HFF-Myc (cell line): Measurements from ENCODE around the gene OPCML.

Experiments used
- DNase-seq: peaks from one replicate; pipeline ENCODE4 v3.0.0-alpha.2; 2011; ENCODE audit warnings: low read depth; ENCODE audit errors: extremely low read depth
- H3K4me3 ChIP-seq: replicated peaks from 2 replicates; pipeline ENCODE4 v1.5.1; 2011; ENCODE audit warnings: low read depth, mild to moderate bottlenecking, control low read depth, low read length
- TF ChIP-seq, protein P1 (sequence below): IDR thresholded peaks from 2 replicates; pipeline ENCODE4 v1.5.1; 2012; ENCODE audit warnings: mild to moderate bottlenecking, low read depth, low read length, control low read depth; ENCODE audit errors: missing control alignments

OPCML gene

DNA sequence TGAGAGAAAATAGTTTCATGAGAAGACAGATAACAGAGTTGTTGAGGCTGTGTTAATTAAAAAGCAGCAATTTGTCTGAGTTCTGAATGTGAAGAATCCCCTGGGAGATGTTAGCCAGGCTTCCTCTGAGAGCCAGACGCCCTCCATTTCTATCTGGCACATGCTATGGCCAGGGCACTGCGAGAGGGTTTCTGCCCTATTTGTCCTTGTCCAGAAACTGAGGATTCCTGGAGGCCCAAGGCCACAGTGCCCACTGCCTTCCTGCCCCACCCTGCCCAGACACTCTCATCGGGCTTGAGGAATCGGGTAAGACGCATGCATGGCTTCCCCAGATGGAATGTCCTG is 484.6 kb downstream of the OPCML start:
- no peak for DNase-seq
- TF ChIP-seq, protein P1, sequence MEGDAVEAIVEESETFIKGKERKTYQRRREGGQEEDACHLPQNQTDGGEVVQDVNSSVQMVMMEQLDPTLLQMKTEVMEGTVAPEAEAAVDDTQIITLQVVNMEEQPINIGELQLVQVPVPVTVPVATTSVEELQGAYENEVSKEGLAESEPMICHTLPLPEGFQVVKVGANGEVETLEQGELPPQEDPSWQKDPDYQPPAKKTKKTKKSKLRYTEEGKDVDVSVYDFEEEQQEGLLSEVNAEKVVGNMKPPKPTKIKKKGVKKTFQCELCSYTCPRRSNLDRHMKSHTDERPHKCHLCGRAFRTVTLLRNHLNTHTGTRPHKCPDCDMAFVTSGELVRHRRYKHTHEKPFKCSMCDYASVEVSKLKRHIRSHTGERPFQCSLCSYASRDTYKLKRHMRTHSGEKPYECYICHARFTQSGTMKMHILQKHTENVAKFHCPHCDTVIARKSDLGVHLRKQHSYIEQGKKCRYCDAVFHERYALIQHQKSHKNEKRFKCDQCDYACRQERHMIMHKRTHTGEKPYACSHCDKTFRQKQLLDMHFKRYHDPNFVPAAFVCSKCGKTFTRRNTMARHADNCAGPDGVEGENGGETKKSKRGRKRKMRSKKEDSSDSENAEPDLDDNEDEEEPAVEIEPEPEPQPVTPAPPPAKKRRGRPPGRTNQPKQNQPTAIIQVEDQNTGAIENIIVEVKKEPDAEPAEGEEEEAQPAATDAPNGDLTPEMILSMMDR: no peak
- no peak overlapping the region for H3K4me3 ChIP-seq

DNA sequence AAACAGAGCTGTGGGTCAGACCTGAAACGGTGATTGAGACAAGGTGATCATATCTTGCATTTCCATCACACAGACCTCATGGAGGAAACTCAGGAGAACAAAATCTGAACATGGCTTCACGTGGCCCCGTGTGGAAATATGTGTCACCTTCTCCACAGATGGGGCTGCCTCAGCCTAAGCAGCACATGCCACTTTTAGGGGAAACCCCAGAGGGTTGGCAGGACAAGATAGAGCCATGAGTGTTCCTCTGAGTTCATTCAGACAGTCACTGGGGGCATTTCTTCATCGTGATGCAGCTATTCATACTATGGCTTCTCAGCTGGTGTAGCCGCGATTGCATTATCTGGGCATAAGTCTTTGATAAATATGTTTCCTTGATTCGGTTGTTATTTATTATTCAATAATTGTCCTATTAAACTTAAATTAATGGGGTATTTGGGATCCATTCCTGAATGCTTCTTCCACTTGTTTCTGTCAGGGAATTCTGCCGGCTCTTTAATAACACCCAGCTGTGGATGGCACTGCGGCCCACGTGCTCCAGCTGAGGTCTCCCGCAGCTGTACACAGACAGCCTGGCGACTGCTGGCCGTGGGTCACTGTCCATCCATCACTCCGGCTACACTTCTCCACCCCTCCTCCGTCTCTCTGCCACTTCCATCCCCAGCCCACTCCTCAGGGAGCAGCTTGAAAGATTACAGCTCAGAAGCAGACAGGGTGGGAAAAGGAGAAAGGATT is 485.1 kb downstream of the OPCML start:
- TF ChIP-seq, protein P1: no peak
- DNase-seq: no peak
- H3K4me3 ChIP-seq: no peak overlapping the region

DNA sequence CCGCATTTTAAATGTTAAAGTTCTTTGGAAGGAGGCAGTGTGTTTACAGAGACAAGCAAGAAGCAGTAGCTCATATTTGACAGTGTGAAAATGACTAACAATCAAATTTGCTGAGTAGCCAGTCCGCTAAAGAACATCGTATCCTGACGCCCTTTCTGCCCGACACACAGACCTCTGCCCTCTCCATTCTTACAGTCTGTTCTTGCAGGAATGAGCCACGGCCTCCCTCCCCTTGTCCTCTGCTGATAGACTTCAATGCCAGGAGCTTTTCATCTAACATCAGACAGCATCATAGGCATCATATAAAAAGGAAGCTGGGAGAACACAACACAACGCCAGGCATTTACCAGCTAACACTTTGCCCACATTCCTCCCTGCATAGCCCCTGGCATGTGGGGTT is 486.0 kb downstream of the OPCML start:
- DNase-seq: no peak
- TF ChIP-seq, protein P1: no peak
- H3K4me3 ChIP-seq: no peak overlapping the region

DNA sequence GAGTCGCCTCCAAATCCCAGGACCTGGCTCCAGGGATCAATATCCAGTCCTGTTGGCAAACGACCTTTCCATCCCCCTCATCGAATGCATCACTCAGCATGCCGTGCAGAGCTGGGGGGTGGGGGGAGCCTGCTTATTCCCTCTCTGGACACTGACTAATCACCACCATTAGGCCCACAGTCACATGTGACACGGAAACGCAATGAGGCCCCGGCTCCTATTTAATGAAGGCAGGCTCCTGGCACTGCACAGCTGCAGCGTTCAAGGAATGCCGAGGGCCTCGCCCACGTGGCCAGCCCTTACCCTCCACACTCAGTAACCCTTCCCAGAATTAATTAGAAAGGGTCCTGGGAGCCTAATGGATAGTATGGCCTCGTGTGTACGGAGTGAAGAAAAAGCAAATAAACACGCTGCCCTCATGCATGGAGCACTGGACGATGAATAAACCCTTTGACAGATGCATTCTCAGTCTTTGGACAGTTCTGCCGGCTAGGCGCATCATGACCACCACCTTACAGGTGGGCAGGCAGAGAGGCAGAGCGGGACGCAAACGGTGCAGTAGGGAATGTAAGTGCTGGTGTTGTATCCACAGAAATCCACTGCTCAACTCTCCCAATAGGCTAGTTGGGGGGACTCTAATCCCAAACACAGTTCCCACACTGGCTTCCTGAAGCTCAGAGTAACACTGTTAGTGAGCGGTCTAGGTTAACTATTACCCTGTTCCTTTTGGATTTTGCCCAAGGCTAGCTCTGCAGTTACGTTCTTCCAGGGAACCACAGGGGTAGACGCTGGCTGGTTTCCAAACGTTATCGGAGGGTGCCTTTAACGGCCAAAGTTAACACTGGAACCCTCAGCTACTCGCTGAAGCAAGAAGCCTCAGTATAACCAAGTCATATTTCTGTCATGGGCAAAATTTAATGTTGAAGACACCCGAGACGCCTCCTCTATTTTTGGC is 490.1 kb downstream of the OPCML start:
- DNase-seq: no peak
- no peak overlapping the region for H3K4me3 ChIP-seq
- TF ChIP-seq, protein P1: no peak

DNA sequence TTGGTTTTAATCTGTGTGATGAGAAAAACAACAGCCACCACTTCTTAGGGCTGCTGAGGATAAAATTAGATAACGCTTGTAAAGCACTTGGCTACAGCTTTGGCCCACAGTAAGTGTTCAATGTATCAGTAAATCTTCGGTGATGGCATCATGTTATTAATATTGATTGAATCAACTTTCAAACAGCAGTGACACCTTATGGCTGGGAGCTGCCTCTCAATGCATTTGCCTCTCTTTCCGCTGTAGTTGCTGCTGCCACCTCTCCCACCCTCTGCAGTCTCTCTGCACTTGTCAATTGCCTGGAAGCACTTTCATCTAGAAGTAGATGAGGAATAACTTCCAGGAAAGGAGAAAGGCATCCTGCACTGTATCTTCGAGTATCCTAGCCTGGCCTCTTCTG is 491.1 kb downstream of the OPCML start:
- TF ChIP-seq, protein P1: no peak
- no peak overlapping the region for H3K4me3 ChIP-seq
- no peak for DNase-seq

DNA sequence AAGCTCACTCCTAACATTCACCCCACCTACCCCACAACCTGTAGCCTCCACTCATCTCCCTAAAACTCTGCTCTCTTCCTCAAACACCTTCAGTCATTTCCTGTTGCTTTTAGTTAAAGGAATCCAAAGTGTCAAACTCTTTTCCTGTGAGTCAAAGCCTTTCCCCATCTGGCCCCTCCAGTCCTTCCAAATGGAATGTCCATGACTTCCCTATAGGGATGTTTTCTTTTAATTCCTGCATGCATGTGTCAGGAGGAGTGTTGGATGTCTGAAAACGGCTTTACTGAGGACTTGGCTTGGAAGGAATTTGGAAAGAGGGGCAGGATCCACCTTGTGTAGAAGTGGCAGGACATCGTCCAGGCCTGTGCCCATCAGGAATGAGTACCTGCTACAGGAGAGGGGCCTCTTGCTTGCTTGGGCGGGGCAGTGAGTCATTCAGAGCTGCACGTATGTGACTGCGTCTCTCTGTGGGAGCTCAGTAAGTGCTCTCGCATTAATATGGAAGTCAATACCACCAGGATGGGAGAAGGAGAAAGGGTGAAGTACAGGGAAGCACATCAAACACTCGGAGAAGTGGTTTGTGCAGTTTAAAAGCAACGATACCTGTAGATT is 491.9 kb downstream of the OPCML start:
- DNase-seq: no peak
- TF ChIP-seq, protein P1: no peak
- no peak overlapping the region for H3K4me3 ChIP-seq
